VCaP (cell line): ENCODE data around the gene THEMIS.
A peak's percentile ranks its signal among the peaks of the same experiment; 100 is the strongest.

Experiments
- H3K27ac ChIP-seq: fragments of 450-650 bp; 2 replicates; pipeline ENCODE4 v1.5.1; 2017
- CTCF ChIP-seq: fragments of 450-650 bp; conservative IDR thresholded peaks from 2 replicates; pipeline ENCODE4 v1.5.1; 2017; ENCODE audit warnings: mild to moderate bottlenecking, moderate library complexity

THEMIS gene

GRCh38 chr6:127900935-127901334 lies at the start of gene THEMIS:
Gene THEMIS, minus strand, starts transcription at chr6:127901058. Its CDS starts 126 bp downstream, at chr6:127900932.
- no peak for TF ChIP-seq CTCF
- no peak within 1 kb of the TSS for H3K27ac ChIP-seq

- no peak for TF ChIP-seq CTCF
- no peak overlapping the region for H3K27ac ChIP-seq
Measured at GRCh38 chr6:127949251-127949650, 48.4 kb upstream of the THEMIS start.

- no peak for TF ChIP-seq CTCF
- H3K27ac ChIP-seq = no peak overlapping the region
Measured at GRCh38 chr6:127946388-127946787, 45.5 kb upstream of the THEMIS start.

- TF ChIP-seq CTCF = no peak
- no peak overlapping the region for H3K27ac ChIP-seq
Measured at GRCh38 chr6:127945434-127946097, 44.7 kb upstream of the THEMIS start.

GRCh38 chr6:127941228-127941627 lies 40.4 kb upstream of the THEMIS start:
- TF ChIP-seq CTCF = no peak
- H3K27ac ChIP-seq = no peak overlapping the region

- H3K27ac ChIP-seq = peak overlapping the region; percentile 86
- TF ChIP-seq CTCF = no peak
Measured at GRCh38 chr6:127939442-127940066, 38.7 kb upstream of the THEMIS start.

GRCh38 chr6:127938701-127939100 lies 37.8 kb upstream of the THEMIS start:
- peak overlapping the region; percentile 86 for H3K27ac ChIP-seq
- TF ChIP-seq CTCF = no peak
